ENCODE data around the gene NFU1. TPM values are rescaled to one million over a fixed set of nuclear protein-coding genes. Genes with fewer than 3 reads are reported as not detected.

Gene NFU1
- total RNA-seq, 1 donor from 2014 or later = 24.3 TPM

Other genes starting within 250 kb of the NFU1 start
- gene GFPT1, start 50.2 kb downstream of the NFU1 start, total RNA-seq = 11.5 and 14.9 TPM in 2 replicates
- gene AAK1, start 206.3 kb upstream of the NFU1 start, total RNA-seq = 4.7 and 5.6 TPM in 2 replicates

Data from activated B cell treated with CpG ODN at 0.5 μM for 24 hours (primary cell).